ENCODE measurements around the gene MYL6B. TPM values are rescaled to one million over a fixed set of nuclear protein-coding genes. Genes with fewer than 3 reads are reported as not detected.

Gene MYL6B
- total RNA-seq, 1 experiment from 2014 or later: 66.5 TPM

DNA sequence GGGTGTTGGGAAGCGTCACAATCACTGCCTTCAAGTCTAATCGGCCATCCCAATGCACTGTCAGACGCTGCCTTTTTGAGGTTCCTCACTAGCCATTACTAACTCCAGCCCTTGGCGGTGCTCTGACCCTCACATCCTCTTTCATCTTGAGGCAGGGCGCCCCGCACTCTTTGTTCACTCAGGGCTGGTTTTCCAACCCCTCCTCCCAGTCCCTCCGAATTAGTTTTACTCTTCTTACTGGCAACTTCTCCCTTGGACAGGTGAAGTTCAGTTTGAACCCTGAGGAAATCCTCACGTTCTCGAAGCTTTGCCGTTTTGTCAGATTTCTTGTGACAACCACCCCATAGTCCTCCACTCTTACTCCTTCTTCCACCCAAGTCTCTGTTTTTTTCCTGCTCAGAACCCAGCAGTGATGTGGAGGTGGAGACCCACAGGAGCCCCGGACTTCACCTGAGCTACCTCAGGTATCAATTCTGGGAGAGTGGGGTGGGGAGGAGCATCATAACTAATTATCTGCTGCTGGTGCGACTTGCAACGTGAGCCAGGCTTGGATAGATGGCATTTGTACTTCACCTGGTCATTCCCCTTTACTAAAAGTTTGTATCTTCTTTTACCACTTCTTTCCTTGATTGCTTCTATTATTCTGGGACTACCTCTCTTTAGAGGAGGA lies 33.6 kb upstream of the MYL6B start:
- no TSS peak for BruUV-seq (replicated peaks)
- intact Hi-C loops (cut with micrococcal nuclease; ENCODE audit: unreplicated experiment): loop anchor here (1.0 to 10.0 kb wide), 3 partner anchors 38 to 74 kb away; partner anchors contain the start of genes MYL6, RPS26 and SMARCC2
- no peaks in the 10 kb centered on the region for H3K9me3 ChIP-seq (ENCODE audit: control insufficient read depth, insufficient read depth, low read depth, low read length)
- POLR2A ChIA-PET: interaction anchor here (0.6 to 1.2 kb wide), 4 partner anchors 15 to 70 kb away, joined by 3 to 8 read pairs (median 3); partner anchors contain the start of genes MYL6 and SMARCC2
- DNase-seq (ENCODE audit: low read depth, low spot score): no peak
- no peaks in the 10 kb centered on the region for H3K27me3 ChIP-seq (ENCODE audit: control insufficient read depth, insufficient read depth, low read length)
- ATAC-seq: peak; percentile 2
- in situ Hi-C loops (cut with HindIII; ENCODE audit: low pct_unique_long_range_greater_than_20kb, low sequenced_read_pairs): no loop called here
- CTCF ChIA-PET: interaction anchor here (1.0 to 1.6 kb wide), 5 partner anchors 9 to 71 kb away, joined by 3 to 14 read pairs (median 4); partner anchors contain the start of genes ESYT1 and SMARCC2
- H3K4me3 ChIP-seq (ENCODE audit: low read depth in 2 of 2, low read length in 2 of 2): peak overlapping the region; percentile 69 to 100
- TF ChIP-seq SIN3A (IDR thresholded peaks at IDR 0.05; ENCODE audit: borderline replicate concordance, insufficient read depth, low read depth, low read length): no peak
- no peak for TF ChIP-seq TCF7L2 (IDR thresholded peaks at IDR 0.05; ENCODE audit: low read depth, low read length)
- TF ChIP-seq, protein P1, sequence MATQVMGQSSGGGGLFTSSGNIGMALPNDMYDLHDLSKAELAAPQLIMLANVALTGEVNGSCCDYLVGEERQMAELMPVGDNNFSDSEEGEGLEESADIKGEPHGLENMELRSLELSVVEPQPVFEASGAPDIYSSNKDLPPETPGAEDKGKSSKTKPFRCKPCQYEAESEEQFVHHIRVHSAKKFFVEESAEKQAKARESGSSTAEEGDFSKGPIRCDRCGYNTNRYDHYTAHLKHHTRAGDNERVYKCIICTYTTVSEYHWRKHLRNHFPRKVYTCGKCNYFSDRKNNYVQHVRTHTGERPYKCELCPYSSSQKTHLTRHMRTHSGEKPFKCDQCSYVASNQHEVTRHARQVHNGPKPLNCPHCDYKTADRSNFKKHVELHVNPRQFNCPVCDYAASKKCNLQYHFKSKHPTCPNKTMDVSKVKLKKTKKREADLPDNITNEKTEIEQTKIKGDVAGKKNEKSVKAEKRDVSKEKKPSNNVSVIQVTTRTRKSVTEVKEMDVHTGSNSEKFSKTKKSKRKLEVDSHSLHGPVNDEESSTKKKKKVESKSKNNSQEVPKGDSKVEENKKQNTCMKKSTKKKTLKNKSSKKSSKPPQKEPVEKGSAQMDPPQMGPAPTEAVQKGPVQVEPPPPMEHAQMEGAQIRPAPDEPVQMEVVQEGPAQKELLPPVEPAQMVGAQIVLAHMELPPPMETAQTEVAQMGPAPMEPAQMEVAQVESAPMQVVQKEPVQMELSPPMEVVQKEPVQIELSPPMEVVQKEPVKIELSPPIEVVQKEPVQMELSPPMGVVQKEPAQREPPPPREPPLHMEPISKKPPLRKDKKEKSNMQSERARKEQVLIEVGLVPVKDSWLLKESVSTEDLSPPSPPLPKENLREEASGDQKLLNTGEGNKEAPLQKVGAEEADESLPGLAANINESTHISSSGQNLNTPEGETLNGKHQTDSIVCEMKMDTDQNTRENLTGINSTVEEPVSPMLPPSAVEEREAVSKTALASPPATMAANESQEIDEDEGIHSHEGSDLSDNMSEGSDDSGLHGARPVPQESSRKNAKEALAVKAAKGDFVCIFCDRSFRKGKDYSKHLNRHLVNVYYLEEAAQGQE (IDR thresholded peaks at IDR 0.05; ENCODE audit: insufficient read depth in 1 of 2, low read depth in 2 of 2, low read length in 1 of 2): no peak
- TF ChIP-seq CTCF (IDR thresholded peaks at IDR 0.05): no peak
- TF ChIP-seq POLR2AphosphoS5 (IDR thresholded peaks at IDR 0.05; ENCODE audit: low read depth, low read length): no peak
- peaks cover 8% of the 10 kb centered on the region; the same call in 1 of the 2 replicates for H3K36me3 ChIP-seq (ENCODE audit: control insufficient read depth, insufficient read depth, low read length)
- H3K4me1 ChIP-seq (ENCODE audit: control insufficient read depth, insufficient read depth, low read length): peaks cover 27% of the 10 kb centered on the region
- H3K27ac ChIP-seq (ENCODE audit: low read length): peak overlapping the region; percentile 82

- no TSS peak for BruUV-seq (replicated peaks)
- CTCF ChIA-PET: interaction anchor here (0.6 to 1.4 kb wide), 2 partner anchors 43 to 70 kb away, joined by 4 to 8 read pairs; partner anchors contain the start of gene SMARCC2
Observed at GRCh38 chr12:56119361-56119796, 33.0 kb upstream of the MYL6B start.

More at GRCh38 chr12:56119361-56119796, 33.0 kb upstream of the MYL6B start:
- Histone ChIP-seq H3K27me3 (ENCODE audit: control insufficient read depth, insufficient read depth, low read length) (no peaks in the 10 kb centered on the region), H3K4me3 (ENCODE audit: low read depth in 2 of 2, low read length in 2 of 2) (peak overlapping the region; percentile 69 to 100), H3K4me1 (ENCODE audit: control insufficient read depth, insufficient read depth, low read length) (peaks cover 27% of the 10 kb centered on the region), H3K27ac (ENCODE audit: low read length) (peak overlapping the region; percentile 82), H3K9me3 (ENCODE audit: control insufficient read depth, insufficient read depth, low read depth, low read length) (no peaks in the 10 kb centered on the region), H3K36me3 (ENCODE audit: control insufficient read depth, insufficient read depth, low read length) (peaks cover 8% of the 10 kb centered on the region; the same call in 1 of the 2 replicates)
- POLR2A ChIA-PET: interaction anchor here (1.1 kb wide), 1 partner anchor 15 kb away, joined by 4 read pairs; no protein-coding TSS in a partner anchor
- TF ChIP-seq CTCF (IDR thresholded peaks at IDR 0.05) (peak; percentile 92), TCF7L2 (IDR thresholded peaks at IDR 0.05; ENCODE audit: low read depth, low read length) (no peak), SIN3A (IDR thresholded peaks at IDR 0.05; ENCODE audit: borderline replicate concordance, insufficient read depth, low read depth, low read length) (0 out of 2 replicates have a peak, but pooled peaks have one; percentile 16), POLR2AphosphoS5 (IDR thresholded peaks at IDR 0.05; ENCODE audit: low read depth, low read length) (no peak)
- TF ChIP-seq, protein P1 (IDR thresholded peaks at IDR 0.05; ENCODE audit: insufficient read depth in 1 of 2, low read depth in 2 of 2, low read length in 1 of 2): no peak
- intact Hi-C loops (cut with micrococcal nuclease; ENCODE audit: unreplicated experiment) (loop anchor here (1.0 to 10.0 kb wide), 3 partner anchors 38 to 75 kb away; partner anchors contain the start of genes MYL6, RPS26 and SMARCC2), in situ Hi-C loops (cut with HindIII; ENCODE audit: low pct_unique_long_range_greater_than_20kb, low sequenced_read_pairs) (no loop called here)
- no peak for DNase-seq (ENCODE audit: low read depth, low spot score)
- peak; percentile 32 for ATAC-seq

All from Panc1 (cell line).